H9 (cell line): Measurements from ENCODE around the gene C3. TPM values are rescaled to one million over a fixed set of nuclear protein-coding genes. Genes with fewer than 3 reads are reported as not detected.

Source experiments
- DNase-seq: peaks from one replicate; pipeline ENCODE4 v3.0.0-alpha.2; 2017
- H2AFZ ChIP-seq: one replicate; pipeline ENCODE4 v1.6.1; 2013; ENCODE audit warnings: mild to moderate bottlenecking, low read length, control low read depth, moderate library complexity
- H2AK5ac ChIP-seq: 2 replicates; pipeline ENCODE4 v1.6.1; 2013; ENCODE audit warnings: low read length, control low read depth, mixed read lengths; ENCODE audit not compliant: insufficient read length
- H2BK120ac ChIP-seq: one replicate; pipeline ENCODE4 v1.6.1; 2013; ENCODE audit warnings: low read depth, mild to moderate bottlenecking, low read length, control low read depth, inconsistent platforms; ENCODE audit not compliant: poor library complexity, severe bottlenecking
- H2BK12ac ChIP-seq: 2 replicates; pipeline ENCODE4 v1.6.1; 2013; ENCODE audit warnings: low read length, control low read depth, mixed read lengths, low read depth; ENCODE audit not compliant: insufficient read length
- H2BK15ac ChIP-seq: 2 replicates; pipeline ENCODE4 v1.6.1; 2013; ENCODE audit warnings: low read depth, low read length, control low read depth
- H2BK20ac ChIP-seq: one replicate; pipeline ENCODE4 v1.6.1; 2013; ENCODE audit warnings: low read depth, mild to moderate bottlenecking, low read length, control low read depth, inconsistent platforms; ENCODE audit not compliant: poor library complexity, severe bottlenecking
- H2BK5ac ChIP-seq: 2 replicates; pipeline ENCODE4 v1.6.1; 2013; ENCODE audit warnings: low read length, control low read depth, mixed read lengths; ENCODE audit not compliant: insufficient read length
- H3K14ac ChIP-seq: 2 replicates; pipeline ENCODE4 v1.6.1; 2013; ENCODE audit warnings: low read length, control low read depth; ENCODE audit not compliant: insufficient read depth
- H3K18ac ChIP-seq: 2 replicates; pipeline ENCODE4 v1.6.1; 2013; ENCODE audit warnings: low read depth, mild to moderate bottlenecking, mixed read lengths, low read length, control low read depth; ENCODE audit not compliant: insufficient read length
- H3K23ac ChIP-seq: 2 replicates; pipeline ENCODE4 v1.6.1; 2013; ENCODE audit warnings: low read length, control low read depth, mixed read lengths, low read depth; ENCODE audit not compliant: insufficient read length
- H3K23me2 ChIP-seq: 2 replicates; pipeline ENCODE4 v1.6.1; 2013; ENCODE audit warnings: low read depth, mild to moderate bottlenecking, mixed read lengths, low read length, control low read depth; ENCODE audit not compliant: insufficient read length, poor library complexity, severe bottlenecking
- H3K27ac ChIP-seq: 2 replicates; pipeline ENCODE4 v1.5.1; 2013; ENCODE audit warnings: low read length, control low read depth, mixed read lengths, low read depth; ENCODE audit not compliant: insufficient read length
- H3K27me3 ChIP-seq: 2 replicates; pipeline ENCODE4 v1.6.1; 2013; ENCODE audit warnings: low read length, control low read depth, inconsistent platforms; ENCODE audit not compliant: insufficient read depth
- H3K4ac ChIP-seq: 2 replicates; pipeline ENCODE4 v1.6.1; 2013; ENCODE audit warnings: low read depth, mild to moderate bottlenecking, control low read depth, inconsistent platforms, low read length, moderate library complexity
- H3K4me1 ChIP-seq: 2 replicates; pipeline ENCODE4 v1.6.1; 2013; ENCODE audit warnings: low read length, control low read depth, inconsistent platforms; ENCODE audit not compliant: insufficient read depth
- H3K4me2 ChIP-seq: 2 replicates; pipeline ENCODE4 v1.6.1; 2013; ENCODE audit warnings: low read length, control low read depth, mixed read lengths; ENCODE audit not compliant: insufficient read length, insufficient read depth
- H3K56ac ChIP-seq: 2 replicates; pipeline ENCODE4 v1.6.1; 2013; ENCODE audit warnings: low read depth, mild to moderate bottlenecking, mixed read lengths, low read length, control low read depth; ENCODE audit not compliant: insufficient read length
- H3K79me1 ChIP-seq: 2 replicates; pipeline ENCODE4 v1.6.1; 2013; ENCODE audit warnings: low read depth, mild to moderate bottlenecking, moderate library complexity, low read length, control low read depth, inconsistent platforms; ENCODE audit not compliant: insufficient read depth, poor library complexity, severe bottlenecking
- H3K79me2 ChIP-seq: 2 replicates; pipeline ENCODE4 v1.6.1; 2013; ENCODE audit warnings: low read length, control low read depth, inconsistent platforms; ENCODE audit not compliant: insufficient read depth
- H3K9ac ChIP-seq: 2 replicates; pipeline ENCODE4 v1.6.1; 2013; ENCODE audit warnings: low read length, control low read depth, mixed read lengths; ENCODE audit not compliant: insufficient read length; ENCODE audit errors: extremely low read depth
- H3K9me3 ChIP-seq: one replicate; pipeline ENCODE4 v1.6.1; 2013; ENCODE audit warnings: low read depth, low read length, inconsistent platforms; ENCODE audit not compliant: control insufficient read depth
- H3T11ph ChIP-seq: one replicate; pipeline ENCODE4 v1.6.1; 2013; ENCODE audit warnings: mild to moderate bottlenecking, low read length, control low read depth, inconsistent platforms
- H4K20me1 ChIP-seq: one replicate; pipeline ENCODE4 v1.6.1; 2013; ENCODE audit not compliant: control insufficient read depth, insufficient read length, insufficient read depth
- H4K5ac ChIP-seq: 2 replicates; pipeline ENCODE4 v1.6.1; 2013; ENCODE audit warnings: low read depth, mild to moderate bottlenecking, mixed read lengths, low read length, control low read depth; ENCODE audit not compliant: insufficient read length
- H4K8ac ChIP-seq: replicated peaks from 2 replicates; pipeline ENCODE4 v1.6.1; 2013; ENCODE audit warnings: low read length, control low read depth, mixed read lengths, low read depth; ENCODE audit not compliant: insufficient read length
- H4K91ac ChIP-seq: 2 replicates; pipeline ENCODE4 v1.6.1; 2013; ENCODE audit warnings: low read depth, mild to moderate bottlenecking, moderate library complexity, mixed read lengths, low read length, control low read depth; ENCODE audit not compliant: insufficient read length
- H3K27ac Mint-ChIP-seq, 3 experiments: 2 replicates in 2 of 3; 3 replicates in 1 of 3; pipeline ENCODE4 v1.8.0; 2020 to 2021; ENCODE audit warnings: mixed read lengths in 3 of 3, mild to moderate bottlenecking in 1 of 3, moderate library complexity in 1 of 3
- H3K27me3 Mint-ChIP-seq: 2 replicates; pipeline ENCODE4 v1.8.0; 2021; ENCODE audit warnings: low read depth, mild to moderate bottlenecking, moderate library complexity, mixed read lengths
- H3K36me3 Mint-ChIP-seq, 3 experiments: 2 replicates in 2 of 3; 3 replicates in 1 of 3; pipeline ENCODE4 v1.8.0; 2020 to 2021; ENCODE audit warnings: low read depth in 3 of 3, mixed read lengths in 3 of 3; ENCODE audit not compliant: insufficient read depth in 1 of 3
- H3K4me1 Mint-ChIP-seq, 2 experiments: 2 replicates each; pipeline ENCODE4 v1.8.0; 2020; ENCODE audit warnings: mixed read lengths in 2 of 2
- H3K4me3 Mint-ChIP-seq, 2 experiments: 2 replicates in 1 of 2; 3 replicates in 1 of 2; pipeline ENCODE4 v1.8.0; 2020 to 2021; ENCODE audit warnings: mild to moderate bottlenecking in 2 of 2, mixed read lengths in 2 of 2, moderate library complexity in 1 of 2
- H3K9me3 Mint-ChIP-seq, 2 experiments: 2 replicates in 1 of 2; 3 replicates in 1 of 2; pipeline ENCODE4 v1.8.0; 2020; ENCODE audit warnings: mild to moderate bottlenecking in 2 of 2, mixed read lengths in 2 of 2, moderate library complexity in 1 of 2
- CTCF ChIP-seq: fragments of 200-600 bp; sonication (generic); conservative IDR thresholded peaks from 3 replicates; pipeline ENCODE4 v1.8.0; 2021; ENCODE audit warnings: antibody characterized with exemption, mild to moderate bottlenecking
- WGBS: extraction: QIAGEN DNeasy Blood & Tissue Kit; methylation state at CpG from one replicate; pipeline ENCODE4 v1.1.7; 2013; ENCODE audit warnings: missing lambda C conversion rate, low lambda C conversion rate, mixed read lengths; ENCODE audit not compliant: insufficient read length; ENCODE audit errors: extremely low coverage; 5-methylcytosine and 5-hydroxymethylcytosine counted together
- total RNA-seq: library from RNA; stranded (reverse); gene quantifications from 2 replicates; pipeline ENCODE4 v1.2.1, GENCODE V29; 2021

The C3 gene
- total RNA-seq, 1 experiment from 2014 or later: 5.9 TPM

GRCh38 chr19:6677883-6678689 is 42.4 kb downstream of the C3 start:
- Mint-ChIP-seq H3K4me1 (peaks cover 25 to 26% of the 10 kb centered on the region in 2 experiments), H3K4me3 (peak overlapping the region; percentile 55 to 67), H3K27me3 (peaks cover 15% of the 10 kb centered on the region), H3K9me3 (peaks cover 0 to 67% of the 10 kb centered on the region in 2 experiments; a peak in 2 of 5 replicates), H3K36me3 (peaks cover 0 to 13% (median 2%) of the 10 kb centered on the region in 3 experiments; a peak in 3 of 7 replicates), H3K27ac (peak overlapping the region in 1 of 3 experiments; percentile 50; a peak in 2 of 7 replicates)
- peaks cover 5% of the 10 kb centered on the region; the same call in 1 of the 2 replicates for H3K4me1 ChIP-seq
- H4K20me1 ChIP-seq: peaks cover 5% of the 10 kb centered on the region
- no peak overlapping the region for H2BK20ac ChIP-seq
- peak; percentile 88 for DNase-seq
- no peaks in the 10 kb centered on the region for H3K27me3 ChIP-seq
- H4K5ac ChIP-seq: no peak overlapping the region
- H3K23me2 ChIP-seq: peaks cover 8% of the 10 kb centered on the region
- H2AFZ ChIP-seq: no peak overlapping the region
- no peak overlapping the region for H3K27ac ChIP-seq
- no peak overlapping the region for H3K9ac ChIP-seq
- H2AK5ac ChIP-seq: no peak overlapping the region
- WGBS: no CpG with 5 or more reads among the region's 31 CpGs
- H3K18ac ChIP-seq: peak overlapping the region; percentile 69
- H3K56ac ChIP-seq: no peak overlapping the region
- H2BK120ac ChIP-seq: no peak overlapping the region
- H3K23ac ChIP-seq: no peak overlapping the region
- no peak for TF ChIP-seq CTCF
- no peaks in the 10 kb centered on the region for H3K79me1 ChIP-seq
- no peak overlapping the region for H2BK5ac ChIP-seq
- no peaks in the 10 kb centered on the region for H3K79me2 ChIP-seq
- no peak overlapping the region for H4K91ac ChIP-seq
- H3K9me3 ChIP-seq: no peaks in the 10 kb centered on the region
- no peak overlapping the region for H2BK15ac ChIP-seq
- H4K8ac ChIP-seq: no peak overlapping the region
- H3K4ac ChIP-seq: no peak overlapping the region
- peak overlapping the region; percentile 45; the same call in 1 of the 2 replicates for H3K14ac ChIP-seq
- H3T11ph ChIP-seq: no peak overlapping the region
- H2BK12ac ChIP-seq: no peak overlapping the region
- H3K4me2 ChIP-seq: peak overlapping the region; percentile 56
